HL-60 (cell line): Measurements from ENCODE around the gene IDH2.

Experiments
- GABPA ChIP-seq: IDR thresholded peaks from 2 replicates; pipeline ENCODE4 v1.6.1; 2012; ENCODE audit warnings: low read depth
- POLR2AphosphoS5 ChIP-seq: IDR thresholded peaks from 2 replicates; pipeline ENCODE4 v1.6.1; 2012; ENCODE audit warnings: low read depth
- SPI1 ChIP-seq: IDR thresholded peaks from 2 replicates; pipeline ENCODE4 v1.6.1; 2012; ENCODE audit warnings: low read depth, mild to moderate bottlenecking, borderline replicate concordance
- TF ChIP-seq, protein P1 (sequence below): IDR thresholded peaks from one replicate; pipeline ENCODE4 v1.5.1; 2011; ENCODE audit warnings: low read length, control low read depth, inconsistent platforms; ENCODE audit not compliant: insufficient read depth
- TF ChIP-seq, protein P2 (sequence below): IDR thresholded peaks from 2 replicates; pipeline ENCODE4 v1.6.1; 2012; ENCODE audit warnings: low read depth; ENCODE audit not compliant: insufficient replicate concordance

DNA sequence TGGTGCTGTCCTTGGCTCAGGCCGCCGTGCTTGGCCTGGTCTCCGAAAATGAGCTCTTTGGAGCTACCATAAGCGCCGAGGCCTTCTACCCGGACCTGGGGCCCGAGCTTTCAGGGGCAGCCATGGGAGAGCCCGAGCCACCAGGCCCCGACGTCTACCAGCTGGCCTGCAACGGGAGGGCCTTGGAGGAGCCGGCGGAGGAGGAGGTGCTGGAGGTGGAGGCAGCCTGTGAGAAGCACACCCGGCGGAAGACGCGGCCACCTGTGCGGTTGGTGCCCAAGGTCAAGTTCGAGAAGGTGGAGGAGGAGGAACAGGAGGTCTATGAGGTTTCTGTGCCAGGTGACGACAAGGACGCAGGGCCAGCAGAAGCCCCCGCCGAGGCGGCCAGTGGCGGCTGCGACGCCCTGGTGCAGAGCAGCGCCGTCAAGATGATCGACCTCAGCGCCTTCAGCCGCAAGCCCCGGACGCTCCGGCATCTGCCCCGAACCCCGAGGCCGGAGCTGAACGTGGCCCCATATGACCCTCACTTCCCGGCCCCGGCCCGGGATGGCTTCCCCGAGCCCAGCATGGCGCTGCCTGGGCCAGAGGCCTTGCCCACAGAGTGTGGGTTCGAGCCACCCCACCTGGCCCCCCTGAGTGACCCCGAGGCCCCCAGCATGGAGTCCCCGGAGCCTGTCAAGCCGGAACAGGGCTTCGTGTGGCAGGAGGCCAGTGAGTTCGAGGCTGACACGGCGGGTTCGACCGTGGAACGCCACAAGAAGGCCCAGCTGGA is 34.9 kb downstream of the IDH2 start:
- TF ChIP-seq, protein P1, sequence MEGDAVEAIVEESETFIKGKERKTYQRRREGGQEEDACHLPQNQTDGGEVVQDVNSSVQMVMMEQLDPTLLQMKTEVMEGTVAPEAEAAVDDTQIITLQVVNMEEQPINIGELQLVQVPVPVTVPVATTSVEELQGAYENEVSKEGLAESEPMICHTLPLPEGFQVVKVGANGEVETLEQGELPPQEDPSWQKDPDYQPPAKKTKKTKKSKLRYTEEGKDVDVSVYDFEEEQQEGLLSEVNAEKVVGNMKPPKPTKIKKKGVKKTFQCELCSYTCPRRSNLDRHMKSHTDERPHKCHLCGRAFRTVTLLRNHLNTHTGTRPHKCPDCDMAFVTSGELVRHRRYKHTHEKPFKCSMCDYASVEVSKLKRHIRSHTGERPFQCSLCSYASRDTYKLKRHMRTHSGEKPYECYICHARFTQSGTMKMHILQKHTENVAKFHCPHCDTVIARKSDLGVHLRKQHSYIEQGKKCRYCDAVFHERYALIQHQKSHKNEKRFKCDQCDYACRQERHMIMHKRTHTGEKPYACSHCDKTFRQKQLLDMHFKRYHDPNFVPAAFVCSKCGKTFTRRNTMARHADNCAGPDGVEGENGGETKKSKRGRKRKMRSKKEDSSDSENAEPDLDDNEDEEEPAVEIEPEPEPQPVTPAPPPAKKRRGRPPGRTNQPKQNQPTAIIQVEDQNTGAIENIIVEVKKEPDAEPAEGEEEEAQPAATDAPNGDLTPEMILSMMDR, result no peak
- TF ChIP-seq POLR2AphosphoS5 (no peak), GABPA (no peak), SPI1 (no peak)
- TF ChIP-seq, protein P2, sequence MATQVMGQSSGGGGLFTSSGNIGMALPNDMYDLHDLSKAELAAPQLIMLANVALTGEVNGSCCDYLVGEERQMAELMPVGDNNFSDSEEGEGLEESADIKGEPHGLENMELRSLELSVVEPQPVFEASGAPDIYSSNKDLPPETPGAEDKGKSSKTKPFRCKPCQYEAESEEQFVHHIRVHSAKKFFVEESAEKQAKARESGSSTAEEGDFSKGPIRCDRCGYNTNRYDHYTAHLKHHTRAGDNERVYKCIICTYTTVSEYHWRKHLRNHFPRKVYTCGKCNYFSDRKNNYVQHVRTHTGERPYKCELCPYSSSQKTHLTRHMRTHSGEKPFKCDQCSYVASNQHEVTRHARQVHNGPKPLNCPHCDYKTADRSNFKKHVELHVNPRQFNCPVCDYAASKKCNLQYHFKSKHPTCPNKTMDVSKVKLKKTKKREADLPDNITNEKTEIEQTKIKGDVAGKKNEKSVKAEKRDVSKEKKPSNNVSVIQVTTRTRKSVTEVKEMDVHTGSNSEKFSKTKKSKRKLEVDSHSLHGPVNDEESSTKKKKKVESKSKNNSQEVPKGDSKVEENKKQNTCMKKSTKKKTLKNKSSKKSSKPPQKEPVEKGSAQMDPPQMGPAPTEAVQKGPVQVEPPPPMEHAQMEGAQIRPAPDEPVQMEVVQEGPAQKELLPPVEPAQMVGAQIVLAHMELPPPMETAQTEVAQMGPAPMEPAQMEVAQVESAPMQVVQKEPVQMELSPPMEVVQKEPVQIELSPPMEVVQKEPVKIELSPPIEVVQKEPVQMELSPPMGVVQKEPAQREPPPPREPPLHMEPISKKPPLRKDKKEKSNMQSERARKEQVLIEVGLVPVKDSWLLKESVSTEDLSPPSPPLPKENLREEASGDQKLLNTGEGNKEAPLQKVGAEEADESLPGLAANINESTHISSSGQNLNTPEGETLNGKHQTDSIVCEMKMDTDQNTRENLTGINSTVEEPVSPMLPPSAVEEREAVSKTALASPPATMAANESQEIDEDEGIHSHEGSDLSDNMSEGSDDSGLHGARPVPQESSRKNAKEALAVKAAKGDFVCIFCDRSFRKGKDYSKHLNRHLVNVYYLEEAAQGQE, result no peak
